HG02943 (cell line): ENCODE results near the gene TMEM94.
"Not testable (repeated sequence)": the region's sequence is repeated elsewhere in the genome, so short reads cannot be mapped to it uniquely, and the experiment has no call there.

Source experiments
- ATAC-seq: cut with Tn5 transposase; IDR thresholded peaks from one replicate; pipeline ENCODE4 v1.9.1; 2021; ENCODE audit warnings: mild to moderate bottlenecking, low read depth, moderate library complexity; ENCODE audit not compliant: unreplicated experiment

Gene TMEM94

DNA sequence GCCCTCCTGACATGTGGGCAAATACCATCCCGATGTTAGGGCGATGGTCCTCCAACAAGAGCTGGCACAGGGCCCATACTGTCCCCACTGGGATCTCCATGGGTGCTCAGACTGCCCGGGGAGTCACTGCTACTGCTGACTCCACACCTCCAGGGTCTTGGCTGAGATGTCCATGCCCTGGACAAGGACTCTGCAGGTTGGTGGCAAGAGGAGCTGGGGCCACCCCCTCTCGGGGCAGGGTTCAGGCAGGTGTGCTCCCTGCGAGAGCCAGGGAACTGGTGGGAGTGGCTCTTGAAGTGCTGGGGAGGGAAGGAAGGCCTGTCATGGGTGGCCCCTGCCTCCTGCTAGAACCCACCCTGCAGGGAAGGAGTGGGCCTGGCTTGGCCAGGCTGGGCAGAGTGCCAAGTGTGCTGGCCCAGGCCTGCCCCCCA is 52.5 kb downstream of the TMEM94 start:
- ATAC-seq, result no peak

- no peak for ATAC-seq
Observed at GRCh38 chr17:75509528-75510258, 53.3 kb downstream of the TMEM94 start.

DNA sequence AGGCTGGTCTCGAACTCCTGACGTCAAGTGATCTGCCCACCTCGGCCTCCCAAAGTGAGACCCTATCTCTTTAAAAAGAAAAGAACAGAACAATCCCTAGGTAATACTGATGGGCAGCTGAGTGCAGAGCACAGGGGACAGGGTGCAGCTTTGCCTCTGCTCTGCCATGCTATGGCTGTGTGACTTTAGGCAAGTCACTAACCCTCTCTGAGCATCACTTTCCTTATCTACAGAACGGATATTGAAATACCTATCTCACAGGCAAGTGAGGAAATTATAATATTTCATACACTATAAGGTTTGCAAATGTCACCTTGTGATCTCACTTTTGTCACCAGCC is 54.8 kb downstream of the TMEM94 start:
- ATAC-seq, result no peak

- ATAC-seq, result no peak
Observed at GRCh38 chr17:75511610-75512575, 55.5 kb downstream of the TMEM94 start.

DNA sequence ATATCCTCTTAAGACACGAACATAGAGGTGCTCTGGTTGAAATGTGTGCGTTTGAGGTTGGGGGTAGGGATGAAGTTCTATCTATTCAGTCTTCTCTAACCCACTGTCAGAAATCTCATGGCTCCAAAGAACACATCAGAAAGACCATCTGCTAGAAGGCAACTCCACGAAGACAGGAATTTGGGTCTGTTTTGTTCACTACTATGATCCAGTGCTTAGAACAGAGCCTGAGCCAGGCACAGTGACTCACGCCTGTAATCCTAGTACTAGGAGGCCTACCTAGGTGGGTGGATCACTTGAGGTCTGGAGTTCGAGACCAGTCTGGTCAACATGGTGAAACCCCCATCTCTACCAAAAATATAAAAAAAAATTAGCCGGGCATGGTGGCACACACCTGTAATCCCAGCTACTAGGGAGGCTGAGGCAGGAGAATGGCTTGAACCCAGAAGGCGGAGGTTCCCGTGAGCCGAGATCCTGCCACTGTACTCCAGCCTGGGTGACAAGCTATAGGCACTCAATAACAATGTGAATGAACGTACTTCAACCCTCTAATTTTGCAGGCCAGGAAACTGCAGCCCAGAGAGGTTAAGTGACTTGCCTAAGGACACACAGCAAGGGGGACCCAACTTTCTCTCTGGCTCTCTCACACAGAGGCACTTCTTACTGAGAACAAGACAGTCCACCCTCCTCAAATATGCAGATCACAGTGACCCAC is 56.6 kb downstream of the TMEM94 start:
- ATAC-seq, result no peak

DNA sequence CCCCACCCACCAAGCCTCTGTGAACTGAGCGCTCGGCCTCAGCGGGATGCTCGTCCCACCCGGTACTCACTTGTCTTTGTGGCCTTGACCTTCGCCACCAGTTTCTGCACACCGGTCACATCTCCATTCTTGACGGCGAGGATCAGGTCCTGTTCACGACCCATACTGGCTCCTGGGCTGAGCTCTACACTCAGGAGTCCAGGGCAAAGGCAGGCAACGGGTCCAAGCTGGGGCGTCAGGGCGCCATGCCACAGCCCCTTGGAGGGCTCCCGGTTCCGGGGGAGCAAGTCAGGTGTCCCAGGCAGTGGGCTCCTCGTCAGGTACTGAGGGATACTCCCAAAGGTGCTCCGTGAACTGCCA is 57.2 kb downstream of the TMEM94 start:
- ATAC-seq, result no peak

GRCh38 chr17:75514299-75514918 is 58.0 kb downstream of the TMEM94 start:
- no peak for ATAC-seq

GRCh38 chr17:75514919-75515495 is 58.6 kb downstream of the TMEM94 start:
- no peak for ATAC-seq

GRCh38 chr17:75515496-75516254 is 59.2 kb downstream of the TMEM94 start, which contains the start of gene CASKIN2:
TSS of gene CASKIN2 (minus strand) at chr17:75515537. CDS start at chr17:75513804, 1,733 bp downstream.
- peak; percentile 41 for ATAC-seq

- ATAC-seq, result peak; percentile 60
Observed at GRCh38 chr17:75516255-75516618, 59.8 kb downstream of the TMEM94 start, which contains the start of gene TSEN54. TSS of gene TSEN54 (plus strand) at chr17:75516528. CDS start at chr17:75516561, 33 bp downstream.

DNA sequence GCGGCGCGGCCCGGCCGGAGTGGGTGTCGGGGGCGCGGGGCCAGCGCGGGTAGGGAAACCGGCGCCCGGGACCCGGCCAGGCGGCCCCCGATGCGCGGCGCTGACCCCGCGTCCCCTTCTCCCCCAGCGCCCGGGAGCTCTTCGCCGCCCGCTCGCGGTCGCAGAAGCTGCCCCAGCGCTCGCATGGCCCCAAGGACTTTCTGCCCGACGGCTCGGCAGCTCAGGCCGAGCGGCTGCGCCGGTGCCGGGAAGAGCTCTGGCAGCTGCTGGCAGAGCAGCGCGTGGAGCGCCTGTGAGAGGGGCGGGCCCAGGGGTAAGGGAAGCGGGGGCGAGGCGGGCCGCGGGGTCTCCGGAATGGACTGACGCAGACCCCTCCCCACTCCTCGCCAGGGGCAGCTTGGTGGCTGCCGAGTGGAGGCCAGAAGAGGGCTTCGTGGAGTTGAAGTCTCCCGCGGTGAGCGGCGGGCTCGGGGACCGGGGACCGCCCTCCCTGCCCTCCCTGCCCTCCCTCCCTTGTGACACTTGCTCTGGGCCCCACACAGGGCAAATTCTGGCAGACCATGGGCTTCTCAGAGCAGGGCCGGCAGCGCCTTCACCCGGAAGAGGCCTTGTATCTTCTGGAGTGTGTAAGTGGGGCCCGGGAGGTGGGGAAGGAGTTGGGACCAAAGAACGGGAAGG is 60.3 kb downstream of the TMEM94 start:
- no peak for ATAC-seq

- no peak for ATAC-seq
Observed at GRCh38 chr17:75517297-75517865, 60.9 kb downstream of the TMEM94 start.

DNA sequence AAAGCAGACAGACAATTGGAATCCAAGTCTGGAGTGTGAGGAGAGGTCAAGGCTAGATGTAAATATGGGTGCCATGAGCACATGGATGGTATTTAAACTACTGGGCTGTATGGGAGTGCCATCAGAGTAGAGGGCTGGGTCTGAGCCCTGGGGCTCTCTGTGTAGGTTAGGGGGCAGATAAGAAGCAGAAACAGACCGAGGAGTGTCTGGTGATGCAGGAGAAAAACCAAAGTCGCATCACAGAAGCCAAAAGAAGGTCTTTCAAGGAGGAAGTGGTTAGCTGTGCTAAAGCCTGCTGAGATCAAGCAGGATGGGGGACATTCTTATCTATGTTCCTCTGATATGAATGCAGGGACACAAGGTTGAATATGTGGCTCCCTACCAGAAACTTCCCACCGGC is 61.8 kb downstream of the TMEM94 start:
- no peak for ATAC-seq

DNA sequence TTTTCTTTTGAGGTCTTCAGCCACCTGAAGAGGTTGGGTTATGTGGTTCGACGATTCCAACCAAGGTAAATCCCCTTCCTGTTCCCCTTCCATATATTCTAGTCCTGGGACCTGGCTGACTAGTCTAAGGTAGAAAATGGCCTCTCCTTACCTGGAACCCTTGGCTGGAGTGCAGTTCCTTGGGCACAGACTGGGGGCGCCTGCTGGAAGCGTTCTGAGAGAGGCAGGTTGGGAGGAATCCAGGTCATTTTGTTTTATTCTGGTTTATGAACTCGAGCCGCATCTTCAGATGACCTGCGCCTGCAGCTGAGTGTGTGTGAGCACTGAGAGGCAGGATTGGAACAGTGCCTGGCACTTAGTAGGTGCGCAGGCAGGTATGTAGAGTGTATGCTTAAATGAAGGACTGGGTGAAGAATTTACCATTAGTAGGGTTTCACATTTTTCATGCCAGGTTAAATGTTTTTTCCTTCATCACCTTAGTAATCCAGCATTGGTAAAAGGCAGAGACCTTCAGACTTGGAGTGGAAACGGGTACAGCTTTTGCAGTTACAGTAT is 62.6 kb downstream of the TMEM94 start:
- no peak for ATAC-seq

GRCh38 chr17:75520413-75520812 is 64.0 kb downstream of the TMEM94 start:
- ATAC-seq, result not testable (repeated sequence)

DNA sequence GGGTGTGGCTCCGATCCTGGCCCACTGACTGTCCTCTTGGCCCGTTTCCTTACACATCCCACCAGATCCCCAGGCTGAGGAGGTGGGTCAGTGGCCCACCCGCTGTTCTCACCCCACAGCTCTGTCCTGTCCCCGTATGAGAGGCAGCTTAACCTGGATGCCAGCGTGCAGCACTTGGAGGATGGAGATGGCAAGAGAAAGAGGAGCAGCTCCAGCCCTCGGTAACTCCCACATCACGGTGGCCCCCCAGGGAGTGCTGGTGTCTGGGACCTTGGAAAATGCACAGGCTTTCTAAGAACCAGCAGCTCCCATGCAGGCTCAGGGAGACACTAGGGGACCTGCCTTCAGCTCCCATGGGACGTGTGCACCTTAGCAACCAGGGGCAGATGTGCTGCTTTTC is 64.9 kb downstream of the TMEM94 start:
- ATAC-seq, result no peak

DNA sequence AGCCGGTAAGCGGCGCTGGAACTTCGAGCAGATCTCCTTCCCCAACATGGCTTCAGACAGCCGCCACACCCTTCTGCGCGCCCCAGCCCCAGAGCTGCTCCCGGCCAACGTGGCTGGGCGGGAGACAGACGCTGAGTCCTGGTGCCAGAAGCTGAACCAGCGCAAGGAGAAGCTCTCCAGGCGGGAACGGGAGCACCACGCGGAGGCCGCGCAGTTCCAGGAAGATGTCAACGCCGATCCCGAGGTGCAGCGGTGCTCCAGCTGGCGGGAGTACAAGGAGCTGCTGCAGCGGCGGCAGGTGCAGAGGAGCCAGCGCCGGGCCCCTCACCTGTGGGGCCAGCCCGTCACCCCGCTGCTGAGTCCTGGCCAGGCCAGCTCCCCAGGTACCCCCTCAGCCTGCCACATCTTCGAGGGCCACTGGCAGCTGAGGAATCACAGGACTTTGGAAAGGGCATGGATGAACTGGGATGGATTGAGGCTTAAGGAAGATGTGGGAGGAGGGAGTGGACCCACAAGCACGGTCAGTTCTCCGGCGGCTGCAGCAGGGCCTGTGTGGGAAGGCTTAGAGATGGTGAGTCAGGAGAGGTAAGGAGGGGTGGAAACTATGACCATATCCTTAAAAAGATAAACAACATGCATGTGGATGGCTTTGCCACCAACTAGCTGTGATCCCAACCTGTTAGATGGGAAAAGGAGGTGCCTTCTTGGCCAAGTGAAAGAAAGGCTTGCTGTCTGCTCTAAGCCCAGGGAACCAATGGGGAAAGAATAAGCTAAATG is 65.7 kb downstream of the TMEM94 start:
- ATAC-seq, result no peak
